Measurements from ENCODE around the gene NKIRAS2.

The NKIRAS2 gene

GRCh38 chr17:41977991-41978390 lies 41.9 kb upstream of the NKIRAS2 start:
- H3K9me3 ChIP-seq (ENCODE audit: control insufficient read depth in 1 of 2, low read length in 2 of 2) = no peaks in the 10 kb centered on the region
- H3K4me1 ChIP-seq (ENCODE audit: control insufficient read depth in 1 of 2, insufficient read depth in 2 of 2, low read length in 2 of 2) = peaks cover 0 to 33% of the 10 kb centered on the region in 2 donors
- no peak overlapping the region for H3K4me3 ChIP-seq (ENCODE audit: low read depth in 1 of 2, low read length in 2 of 2)
- no peak overlapping the region for H3K27ac ChIP-seq (ENCODE audit: low read length)
- peaks cover 58 to 86% of the 10 kb centered on the region in 2 donors for H3K36me3 ChIP-seq (ENCODE audit: control insufficient read depth in 1 of 2, insufficient read depth in 2 of 2, low read length in 2 of 2)
- no peaks in the 10 kb centered on the region for H3K27me3 ChIP-seq (ENCODE audit: low read depth, low read length)

DNA sequence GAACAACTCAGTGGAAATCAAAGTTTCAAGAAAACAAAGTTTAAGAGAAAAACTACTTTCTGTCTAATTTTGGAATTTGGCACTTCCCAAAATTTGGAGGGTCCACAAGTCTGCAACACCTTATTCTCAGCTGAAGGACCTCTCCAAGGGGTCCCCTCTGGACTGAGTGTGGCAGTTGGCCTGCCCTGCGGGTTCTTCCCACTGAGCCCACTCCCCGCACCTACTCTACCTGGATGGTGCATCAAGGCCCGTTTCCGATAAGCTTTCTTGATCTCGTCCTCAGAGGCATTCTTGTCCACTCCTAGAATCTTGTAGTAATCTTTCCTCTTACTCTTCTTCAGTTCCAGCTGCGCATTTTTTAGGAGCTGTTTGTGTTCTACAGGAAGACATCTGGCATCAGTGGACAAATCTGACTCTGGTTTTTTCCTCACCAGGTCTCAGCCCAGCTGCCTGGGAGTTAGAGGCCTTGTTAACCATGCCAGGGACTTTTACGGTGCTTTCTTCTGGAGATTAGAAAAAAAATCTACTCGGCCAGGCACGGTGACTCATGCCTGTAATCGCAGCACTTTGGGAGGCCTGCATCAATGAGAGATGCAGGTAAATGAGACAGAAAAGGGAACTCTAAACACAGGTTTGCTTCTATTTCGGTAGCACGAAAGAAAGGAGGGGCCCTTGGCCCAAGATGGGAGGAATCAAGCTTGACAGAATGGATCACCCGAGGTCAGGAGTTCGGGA lies 37.7 kb upstream of the NKIRAS2 start:
- Histone ChIP-seq H3K4me1 (ENCODE audit: control insufficient read depth in 1 of 2, insufficient read depth in 2 of 2, low read length in 2 of 2) (no peaks in the 10 kb centered on the region), H3K9me3 (ENCODE audit: control insufficient read depth in 1 of 2, low read length in 2 of 2) (no peaks in the 10 kb centered on the region), H3K4me3 (ENCODE audit: low read depth in 1 of 2, low read length in 2 of 2) (no peak overlapping the region), H3K27ac (ENCODE audit: low read length) (no peak overlapping the region), H3K27me3 (ENCODE audit: low read depth, low read length) (no peaks in the 10 kb centered on the region), H3K36me3 (ENCODE audit: control insufficient read depth in 1 of 2, insufficient read depth in 2 of 2, low read length in 2 of 2) (peaks cover 47 to 76% of the 10 kb centered on the region in 2 donors)

- Histone ChIP-seq H3K27me3 (ENCODE audit: low read depth, low read length) (no peaks in the 10 kb centered on the region), H3K36me3 (ENCODE audit: control insufficient read depth in 1 of 2, insufficient read depth in 2 of 2, low read length in 2 of 2) (peaks cover 60 to 82% of the 10 kb centered on the region in 2 donors), H3K4me1 (ENCODE audit: control insufficient read depth in 1 of 2, insufficient read depth in 2 of 2, low read length in 2 of 2) (no peaks in the 10 kb centered on the region), H3K9me3 (ENCODE audit: control insufficient read depth in 1 of 2, low read length in 2 of 2) (no peaks in the 10 kb centered on the region), H3K4me3 (ENCODE audit: low read depth in 1 of 2, low read length in 2 of 2) (no peak overlapping the region), H3K27ac (ENCODE audit: low read length) (no peak overlapping the region)
Measured at GRCh38 chr17:41984454-41984853, 35.4 kb upstream of the NKIRAS2 start.

GRCh38 chr17:41985919-41986318 lies 34.0 kb upstream of the NKIRAS2 start:
- peaks cover 64 to 85% of the 10 kb centered on the region in 2 donors for H3K36me3 ChIP-seq (ENCODE audit: control insufficient read depth in 1 of 2, insufficient read depth in 2 of 2, low read length in 2 of 2)
- no peaks in the 10 kb centered on the region for H3K4me1 ChIP-seq (ENCODE audit: control insufficient read depth in 1 of 2, insufficient read depth in 2 of 2, low read length in 2 of 2)
- no peak overlapping the region for H3K27ac ChIP-seq (ENCODE audit: low read length)
- H3K27me3 ChIP-seq (ENCODE audit: low read depth, low read length) = no peaks in the 10 kb centered on the region
- H3K4me3 ChIP-seq (ENCODE audit: low read depth in 1 of 2, low read length in 2 of 2) = no peak overlapping the region
- H3K9me3 ChIP-seq (ENCODE audit: control insufficient read depth in 1 of 2, low read length in 2 of 2) = no peaks in the 10 kb centered on the region

DNA sequence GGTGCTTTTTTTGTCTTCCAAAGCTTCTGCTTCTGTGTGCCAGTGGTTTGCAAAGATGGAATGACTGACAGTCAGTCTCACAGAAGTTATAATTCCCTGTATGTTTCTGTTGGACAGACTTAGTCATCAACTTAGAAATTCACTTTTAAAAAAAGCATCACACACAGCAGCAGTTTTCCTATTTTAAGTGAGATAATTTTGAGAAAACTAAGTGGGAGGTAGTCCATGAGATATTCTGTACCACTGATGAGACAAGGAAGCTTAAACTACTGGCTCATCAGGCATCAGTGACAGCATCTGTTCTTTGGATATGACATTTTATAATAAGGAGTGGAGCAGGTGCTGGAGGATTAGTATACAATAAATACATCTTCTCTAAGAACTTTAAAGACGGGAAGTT lies 33.3 kb upstream of the NKIRAS2 start:
- H3K27ac ChIP-seq (ENCODE audit: low read length) = no peak overlapping the region
- H3K27me3 ChIP-seq (ENCODE audit: low read depth, low read length) = no peaks in the 10 kb centered on the region
- no peaks in the 10 kb centered on the region for H3K4me1 ChIP-seq (ENCODE audit: control insufficient read depth in 1 of 2, insufficient read depth in 2 of 2, low read length in 2 of 2)
- H3K4me3 ChIP-seq (ENCODE audit: low read depth in 1 of 2, low read length in 2 of 2) = no peak overlapping the region
- peaks cover 61 to 85% of the 10 kb centered on the region in 2 donors for H3K36me3 ChIP-seq (ENCODE audit: control insufficient read depth in 1 of 2, insufficient read depth in 2 of 2, low read length in 2 of 2)
- H3K9me3 ChIP-seq (ENCODE audit: control insufficient read depth in 1 of 2, low read length in 2 of 2) = no peaks in the 10 kb centered on the region

- H3K9me3 ChIP-seq (ENCODE audit: control insufficient read depth in 1 of 2, low read length in 2 of 2) = no peaks in the 10 kb centered on the region
- H3K27me3 ChIP-seq (ENCODE audit: low read depth, low read length) = no peaks in the 10 kb centered on the region
- H3K27ac ChIP-seq (ENCODE audit: low read length) = no peak overlapping the region
- H3K36me3 ChIP-seq (ENCODE audit: control insufficient read depth in 1 of 2, insufficient read depth in 2 of 2, low read length in 2 of 2) = peaks cover 55 to 85% of the 10 kb centered on the region in 2 donors
- H3K4me3 ChIP-seq (ENCODE audit: low read depth in 1 of 2, low read length in 2 of 2) = no peak overlapping the region
- no peaks in the 10 kb centered on the region for H3K4me1 ChIP-seq (ENCODE audit: control insufficient read depth in 1 of 2, insufficient read depth in 2 of 2, low read length in 2 of 2)
Measured at GRCh38 chr17:41987642-41988041, 32.2 kb upstream of the NKIRAS2 start.

GRCh38 chr17:41988418-41988817 lies 31.5 kb upstream of the NKIRAS2 start:
- H3K27me3 ChIP-seq (ENCODE audit: low read depth, low read length) = no peaks in the 10 kb centered on the region
- no peaks in the 10 kb centered on the region for H3K9me3 ChIP-seq (ENCODE audit: control insufficient read depth in 1 of 2, low read length in 2 of 2)
- peaks cover 55 to 85% of the 10 kb centered on the region in 2 donors for H3K36me3 ChIP-seq (ENCODE audit: control insufficient read depth in 1 of 2, insufficient read depth in 2 of 2, low read length in 2 of 2)
- H3K4me1 ChIP-seq (ENCODE audit: control insufficient read depth in 1 of 2, insufficient read depth in 2 of 2, low read length in 2 of 2) = no peaks in the 10 kb centered on the region
- H3K27ac ChIP-seq (ENCODE audit: low read length) = no peak overlapping the region
- no peak overlapping the region for H3K4me3 ChIP-seq (ENCODE audit: low read depth in 1 of 2, low read length in 2 of 2)

GRCh38 chr17:41989702-41990419 lies 30.0 kb upstream of the NKIRAS2 start:
- Histone ChIP-seq H3K4me1 (ENCODE audit: control insufficient read depth in 1 of 2, insufficient read depth in 2 of 2, low read length in 2 of 2) (no peaks in the 10 kb centered on the region), H3K9me3 (ENCODE audit: control insufficient read depth in 1 of 2, low read length in 2 of 2) (no peaks in the 10 kb centered on the region), H3K4me3 (ENCODE audit: low read depth in 1 of 2, low read length in 2 of 2) (no peak overlapping the region), H3K27me3 (ENCODE audit: low read depth, low read length) (no peaks in the 10 kb centered on the region), H3K36me3 (ENCODE audit: control insufficient read depth in 1 of 2, insufficient read depth in 2 of 2, low read length in 2 of 2) (peaks cover 57 to 90% of the 10 kb centered on the region in 2 donors), H3K27ac (ENCODE audit: low read length) (no peak overlapping the region)

DNA sequence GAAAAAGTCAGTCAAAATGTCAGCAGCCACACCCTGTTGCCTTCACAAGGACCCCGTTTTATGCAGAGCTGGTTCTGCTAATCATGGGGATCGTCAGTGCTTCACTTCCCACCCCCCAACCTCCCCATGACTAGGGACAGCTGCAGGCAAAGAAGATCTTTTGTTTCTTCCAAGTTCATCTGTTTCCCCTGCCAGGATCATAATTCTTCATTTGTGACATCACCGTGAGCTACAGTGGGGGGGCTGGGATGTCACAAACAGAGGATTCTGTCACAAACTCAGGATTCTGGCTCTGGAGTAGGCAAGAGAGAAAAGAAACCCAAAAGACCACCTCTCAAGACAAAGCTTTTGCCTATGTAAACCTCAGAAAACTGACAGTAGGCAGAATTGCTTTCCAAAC lies 27.3 kb upstream of the NKIRAS2 start:
- Histone ChIP-seq H3K27me3 (ENCODE audit: low read depth, low read length) (no peaks in the 10 kb centered on the region), H3K4me3 (ENCODE audit: low read depth in 1 of 2, low read length in 2 of 2) (no peak overlapping the region), H3K9me3 (ENCODE audit: control insufficient read depth in 1 of 2, low read length in 2 of 2) (no peaks in the 10 kb centered on the region), H3K4me1 (ENCODE audit: control insufficient read depth in 1 of 2, insufficient read depth in 2 of 2, low read length in 2 of 2) (no peaks in the 10 kb centered on the region), H3K36me3 (ENCODE audit: control insufficient read depth in 1 of 2, insufficient read depth in 2 of 2, low read length in 2 of 2) (peaks cover 59 to 93% of the 10 kb centered on the region in 2 donors), H3K27ac (ENCODE audit: low read length) (no peak overlapping the region)

DNA sequence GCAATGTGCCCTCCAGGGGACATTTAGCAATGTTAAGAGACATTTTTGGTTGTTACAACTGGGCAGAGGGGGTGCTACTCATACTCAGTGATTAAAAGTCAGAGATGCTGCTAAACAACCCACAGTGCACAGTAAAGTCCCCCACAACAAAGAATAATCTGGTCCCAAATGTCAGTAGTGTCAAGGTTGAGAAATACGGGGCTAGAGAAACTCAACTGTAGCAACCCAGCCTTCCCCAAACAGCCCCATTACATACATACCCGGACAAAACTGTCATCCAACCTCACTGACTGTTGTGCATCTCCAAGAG lies 23.1 kb upstream of the NKIRAS2 start:
- Histone ChIP-seq H3K4me1 (ENCODE audit: control insufficient read depth in 1 of 2, insufficient read depth in 2 of 2, low read length in 2 of 2) (peaks cover 0 to 6% of the 10 kb centered on the region in 2 donors), H3K9me3 (ENCODE audit: control insufficient read depth in 1 of 2, low read length in 2 of 2) (no peaks in the 10 kb centered on the region), H3K4me3 (ENCODE audit: low read depth in 1 of 2, low read length in 2 of 2) (no peak overlapping the region), H3K27ac (ENCODE audit: low read length) (no peak overlapping the region), H3K27me3 (ENCODE audit: low read depth, low read length) (no peaks in the 10 kb centered on the region), H3K36me3 (ENCODE audit: control insufficient read depth in 1 of 2, insufficient read depth in 2 of 2, low read length in 2 of 2) (peaks cover 39 to 80% of the 10 kb centered on the region in 2 donors)

- Histone ChIP-seq H3K27ac (ENCODE audit: low read length) (no peak overlapping the region), H3K9me3 (ENCODE audit: control insufficient read depth in 1 of 2, low read length in 2 of 2) (no peaks in the 10 kb centered on the region), H3K36me3 (ENCODE audit: control insufficient read depth in 1 of 2, insufficient read depth in 2 of 2, low read length in 2 of 2) (peaks cover 37 to 65% of the 10 kb centered on the region in 2 donors), H3K4me1 (ENCODE audit: control insufficient read depth in 1 of 2, insufficient read depth in 2 of 2, low read length in 2 of 2) (peaks cover 0 to 17% of the 10 kb centered on the region in 2 donors), H3K4me3 (ENCODE audit: low read depth in 1 of 2, low read length in 2 of 2) (no peak overlapping the region), H3K27me3 (ENCODE audit: low read depth, low read length) (no peaks in the 10 kb centered on the region)
Measured at GRCh38 chr17:41998497-41998896, 21.4 kb upstream of the NKIRAS2 start.

All from muscle layer of duodenum (tissue), 2 donors.